Breast epithelium (tissue), 4 donors: ENCODE results near the gene YPEL5. TPM values are rescaled to one million over a fixed set of nuclear protein-coding genes. Genes with fewer than 3 reads are reported as not detected.
"Not testable (repeated sequence)": the region's sequence is repeated elsewhere in the genome, so short reads cannot be mapped to it uniquely, and the experiment has no call there.

ENCODE experiments used
- DNase-seq, 2 donors: peaks; one replicate each; pipeline ENCODE4 v3.0.0-alpha.2; 2019; ENCODE audit warnings: low spot score in 2 of 2
- H3K27ac ChIP-seq, 2 donors: fragments of 200-600 bp; sonication (generic) in 1 of 2; one replicate each; pipeline ENCODE4 v1.5.1; 2016 to 2019; ENCODE audit warnings: mild to moderate bottlenecking in 1 of 2
- H3K27me3 ChIP-seq, 2 donors: fragments of 200-600 bp; sonication (generic) in 1 of 2; one replicate each; pipeline versions ENCODE4 v1.5.1 to v1.6.0; 2017 to 2019; ENCODE audit warnings: control low read depth in 1 of 2, mild to moderate bottlenecking in 1 of 2
- H3K36me3 ChIP-seq: fragments of 200-600 bp; one replicate; pipeline ENCODE4 v1.5.1; 2019
- H3K4me1 ChIP-seq, 2 donors: fragments of 200-600 bp; sonication (generic); one replicate each; pipeline ENCODE4 v1.5.1; 2016 to 2019; ENCODE audit warnings: control low read depth in 1 of 2
- H3K4me3 ChIP-seq, 3 donors: fragments of 200-600 bp; sonication (generic); 1 replicate in 2 of 3; 2 replicates in 1 of 3; pipeline ENCODE4 v1.5.1; 2016 to 2019; ENCODE audit warnings: mild to moderate bottlenecking in 3 of 3, moderate library complexity in 2 of 3
- H3K9me3 ChIP-seq, 2 donors: fragments of 200-600 bp; sonication (generic) in 1 of 2; one replicate each; pipeline ENCODE4 v1.5.1; 2016 to 2019; ENCODE audit warnings: control low read depth in 1 of 2
- CTCF ChIP-seq, 3 donors: fragments of 450-650 bp; IDR thresholded peaks; one replicate each; pipeline ENCODE4 v1.5.1; 2016 to 2017; ENCODE audit warnings: antibody characterized with exemption in 3 of 3, mild to moderate bottlenecking in 3 of 3, moderate library complexity in 3 of 3
- POLR2A ChIP-seq: fragments of 450-650 bp; IDR thresholded peaks from one replicate; pipeline ENCODE4 v1.6.1; 2016; ENCODE audit warnings: antibody characterized with exemption, mild to moderate bottlenecking, moderate library complexity
- POLR2AphosphoS5 ChIP-seq, 3 donors: sonication (generic); formaldehyde crosslinking; IDR thresholded peaks; one replicate each; pipeline ENCODE4 v1.6.1; 2017; ENCODE audit warnings: antibody characterized with exemption in 3 of 3
- intact Hi-C: fragments of 100-400 bp; cut with DNase I; formaldehyde crosslinking; loops from one replicate; pipeline ENCODE4 v1.15.1; 2023; ENCODE audit warnings: low total_unique reads
- total RNA-seq, 3 donors: library from RNA; depleted of rRNA; stranded (reverse); fragments of >200 nt; gene quantifications; one replicate each; pipeline ENCODE4 v1.1.0, GENCODE V29; 2016

YPEL5 gene
- total RNA-seq, 3 donors from 2014 or later = 90.8 to 161 (median 104) TPM

- Histone ChIP-seq H3K36me3 (no peaks in the 10 kb centered on the region), H3K4me3 (no peak overlapping the region), H3K27ac (no peak overlapping the region), H3K4me1 (no peaks in the 10 kb centered on the region), H3K27me3 (no peaks in the 10 kb centered on the region), H3K9me3 (no peaks in the 10 kb centered on the region)
- intact Hi-C loops = no loop called here
- no peak for DNase-seq
- TF ChIP-seq CTCF (IDR thresholded peaks at IDR 0.05) (no peak), POLR2A (no peak), POLR2AphosphoS5 (IDR thresholded peaks at IDR 0.05) (no peak)
These were observed 40.3 kb upstream of the YPEL5 start for GRCh38 chr2:30106543-30106942.

- H3K36me3 ChIP-seq = no peaks in the 10 kb centered on the region
- H3K9me3 ChIP-seq = no peaks in the 10 kb centered on the region
- H3K27me3 ChIP-seq = no peaks in the 10 kb centered on the region
- DNase-seq = no peak
- intact Hi-C loops = no loop called here
- no peaks in the 10 kb centered on the region for H3K4me1 ChIP-seq
- H3K4me3 ChIP-seq = no peak overlapping the region
- H3K27ac ChIP-seq = no peak overlapping the region
- TF ChIP-seq POLR2AphosphoS5 (IDR thresholded peaks at IDR 0.05) (no peak), CTCF (IDR thresholded peaks at IDR 0.05) (no peak), POLR2A (no peak)
These were observed 38.6 kb upstream of the YPEL5 start for GRCh38 chr2:30108192-30108591.

GRCh38 chr2:30108851-30109250, 38.0 kb upstream of the YPEL5 start:
- H3K9me3 ChIP-seq = no peaks in the 10 kb centered on the region
- no peak for TF ChIP-seq POLR2A
- TF ChIP-seq POLR2AphosphoS5 (IDR thresholded peaks at IDR 0.05) = no peak
- no peak for TF ChIP-seq CTCF (IDR thresholded peaks at IDR 0.05)
- no peak for DNase-seq
- no peaks in the 10 kb centered on the region for H3K27me3 ChIP-seq
- H3K36me3 ChIP-seq = no peaks in the 10 kb centered on the region
- no peak overlapping the region for H3K4me3 ChIP-seq
- H3K27ac ChIP-seq = no peak overlapping the region
- intact Hi-C loops = no loop called here
- H3K4me1 ChIP-seq = no peaks in the 10 kb centered on the region

- Histone ChIP-seq H3K27me3 (no peaks in the 10 kb centered on the region), H3K4me3 (no peak overlapping the region), H3K4me1 (no peaks in the 10 kb centered on the region), H3K9me3 (no peaks in the 10 kb centered on the region), H3K36me3 (no peaks in the 10 kb centered on the region), H3K27ac (no peak overlapping the region)
- TF ChIP-seq CTCF (IDR thresholded peaks at IDR 0.05) (no peak), POLR2AphosphoS5 (IDR thresholded peaks at IDR 0.05) (no peak), POLR2A (no peak)
- intact Hi-C loops = no loop called here
- no peak for DNase-seq
These were observed 37.0 kb upstream of the YPEL5 start for GRCh38 chr2:30109856-30110255.

GRCh38 chr2:30110773-30111172, 36.0 kb upstream of the YPEL5 start:
- intact Hi-C loops = no loop called here

GRCh38 chr2:30111186-30111585, 35.6 kb upstream of the YPEL5 start:
- H3K4me1 ChIP-seq, H3K27me3 ChIP-seq, H3K36me3 ChIP-seq, DNase-seq, H3K4me3 ChIP-seq, H3K27ac ChIP-seq, intact Hi-C loops, H3K9me3 ChIP-seq: not testable (repeated sequence)

More at GRCh38 chr2:30110773-30111172, 36.0 kb upstream of the YPEL5 start:
- Histone ChIP-seq H3K9me3 (no peaks in the 10 kb centered on the region), H3K27me3 (no peaks in the 10 kb centered on the region), H3K36me3 (no peaks in the 10 kb centered on the region), H3K4me3 (no peak overlapping the region), H3K4me1 (no peaks in the 10 kb centered on the region), H3K27ac (no peak overlapping the region)
- DNase-seq = no peak
- TF ChIP-seq POLR2A = no peak
- TF ChIP-seq CTCF (IDR thresholded peaks at IDR 0.05) = no peak
- no peak for TF ChIP-seq POLR2AphosphoS5 (IDR thresholded peaks at IDR 0.05)
